Measurements from ENCODE around the gene COX6A2. TPM values are rescaled to one million over a fixed set of nuclear protein-coding genes. Genes with fewer than 3 reads are reported as not detected.

Gene COX6A2
- polyA plus RNA-seq, 1 donor from 2014 or later, result not detected

DNA sequence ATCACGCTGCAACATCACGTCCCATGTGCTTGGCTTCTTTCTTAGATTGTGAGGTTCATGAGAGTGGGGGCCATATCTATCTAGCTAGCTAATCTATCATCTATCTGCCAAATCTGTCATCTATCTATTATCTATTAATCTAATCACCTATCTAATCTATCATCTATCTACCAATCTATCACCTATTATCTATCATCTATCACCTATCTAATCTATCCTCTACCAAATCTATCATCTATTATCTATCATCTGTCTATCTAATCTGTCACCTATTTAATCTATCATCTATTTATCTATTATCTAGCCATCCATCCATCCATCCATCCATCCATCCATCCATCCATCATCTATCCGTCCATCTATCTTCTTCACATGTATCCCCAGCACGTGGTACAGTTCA is 14.2 kb downstream of the COX6A2 start:
- Histone ChIP-seq H3K4me3 (ENCODE audit: low read length) (no peak overlapping the region), H3K27ac (ENCODE audit: low read length) (no peak overlapping the region), H3K9me3 (ENCODE audit: low read length) (no peaks in the 10 kb centered on the region), H3K27me3 (ENCODE audit: insufficient read depth, low read depth, low read length) (no peaks in the 10 kb centered on the region), H3K36me3 (ENCODE audit: insufficient read depth, low read length) (no peaks in the 10 kb centered on the region), H3K79me2 (replicated peaks; ENCODE audit: insufficient read depth, low read length) (no peaks in the 10 kb centered on the region), H3K4me2 (ENCODE audit: low read length) (no peak overlapping the region), H3F3A (ENCODE audit: insufficient read depth, low read length, poor library complexity, severe bottlenecking) (no peaks in the 10 kb centered on the region), H4K20me1 (ENCODE audit: insufficient read depth) (no peaks in the 10 kb centered on the region), H3K9me2 (ENCODE audit: insufficient read depth, low read length) (no peaks in the 10 kb centered on the region), H3K9ac (ENCODE audit: low read length) (no peak overlapping the region), H2AFZ (ENCODE audit: low read depth, low read length) (no peak overlapping the region)
- TF ChIP-seq EP300 (conservative IDR thresholded peaks at IDR 0.05; ENCODE audit: poor library complexity, severe bottlenecking) (no peak), TAF1 (IDR thresholded peaks at IDR 0.05; ENCODE audit: low read depth) (no peak), POLR2AphosphoS5 (IDR thresholded peaks at IDR 0.05) (no peak), RAD21 (conservative IDR thresholded peaks at IDR 0.05) (no peak), MXI1 (conservative IDR thresholded peaks at IDR 0.05; ENCODE audit: poor library complexity, severe bottlenecking) (no peak), SMC3 (conservative IDR thresholded peaks at IDR 0.05; ENCODE audit: poor library complexity) (no peak), EZH2 (IDR thresholded peaks at IDR 0.05; ENCODE audit: borderline replicate concordance, insufficient read depth, low read length, poor library complexity, severe bottlenecking) (no peak)
- TF ChIP-seq, protein P1, sequence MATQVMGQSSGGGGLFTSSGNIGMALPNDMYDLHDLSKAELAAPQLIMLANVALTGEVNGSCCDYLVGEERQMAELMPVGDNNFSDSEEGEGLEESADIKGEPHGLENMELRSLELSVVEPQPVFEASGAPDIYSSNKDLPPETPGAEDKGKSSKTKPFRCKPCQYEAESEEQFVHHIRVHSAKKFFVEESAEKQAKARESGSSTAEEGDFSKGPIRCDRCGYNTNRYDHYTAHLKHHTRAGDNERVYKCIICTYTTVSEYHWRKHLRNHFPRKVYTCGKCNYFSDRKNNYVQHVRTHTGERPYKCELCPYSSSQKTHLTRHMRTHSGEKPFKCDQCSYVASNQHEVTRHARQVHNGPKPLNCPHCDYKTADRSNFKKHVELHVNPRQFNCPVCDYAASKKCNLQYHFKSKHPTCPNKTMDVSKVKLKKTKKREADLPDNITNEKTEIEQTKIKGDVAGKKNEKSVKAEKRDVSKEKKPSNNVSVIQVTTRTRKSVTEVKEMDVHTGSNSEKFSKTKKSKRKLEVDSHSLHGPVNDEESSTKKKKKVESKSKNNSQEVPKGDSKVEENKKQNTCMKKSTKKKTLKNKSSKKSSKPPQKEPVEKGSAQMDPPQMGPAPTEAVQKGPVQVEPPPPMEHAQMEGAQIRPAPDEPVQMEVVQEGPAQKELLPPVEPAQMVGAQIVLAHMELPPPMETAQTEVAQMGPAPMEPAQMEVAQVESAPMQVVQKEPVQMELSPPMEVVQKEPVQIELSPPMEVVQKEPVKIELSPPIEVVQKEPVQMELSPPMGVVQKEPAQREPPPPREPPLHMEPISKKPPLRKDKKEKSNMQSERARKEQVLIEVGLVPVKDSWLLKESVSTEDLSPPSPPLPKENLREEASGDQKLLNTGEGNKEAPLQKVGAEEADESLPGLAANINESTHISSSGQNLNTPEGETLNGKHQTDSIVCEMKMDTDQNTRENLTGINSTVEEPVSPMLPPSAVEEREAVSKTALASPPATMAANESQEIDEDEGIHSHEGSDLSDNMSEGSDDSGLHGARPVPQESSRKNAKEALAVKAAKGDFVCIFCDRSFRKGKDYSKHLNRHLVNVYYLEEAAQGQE (IDR thresholded peaks at IDR 0.05; ENCODE audit: borderline replicate concordance), result no peak
- TF ChIP-seq, protein P2, sequence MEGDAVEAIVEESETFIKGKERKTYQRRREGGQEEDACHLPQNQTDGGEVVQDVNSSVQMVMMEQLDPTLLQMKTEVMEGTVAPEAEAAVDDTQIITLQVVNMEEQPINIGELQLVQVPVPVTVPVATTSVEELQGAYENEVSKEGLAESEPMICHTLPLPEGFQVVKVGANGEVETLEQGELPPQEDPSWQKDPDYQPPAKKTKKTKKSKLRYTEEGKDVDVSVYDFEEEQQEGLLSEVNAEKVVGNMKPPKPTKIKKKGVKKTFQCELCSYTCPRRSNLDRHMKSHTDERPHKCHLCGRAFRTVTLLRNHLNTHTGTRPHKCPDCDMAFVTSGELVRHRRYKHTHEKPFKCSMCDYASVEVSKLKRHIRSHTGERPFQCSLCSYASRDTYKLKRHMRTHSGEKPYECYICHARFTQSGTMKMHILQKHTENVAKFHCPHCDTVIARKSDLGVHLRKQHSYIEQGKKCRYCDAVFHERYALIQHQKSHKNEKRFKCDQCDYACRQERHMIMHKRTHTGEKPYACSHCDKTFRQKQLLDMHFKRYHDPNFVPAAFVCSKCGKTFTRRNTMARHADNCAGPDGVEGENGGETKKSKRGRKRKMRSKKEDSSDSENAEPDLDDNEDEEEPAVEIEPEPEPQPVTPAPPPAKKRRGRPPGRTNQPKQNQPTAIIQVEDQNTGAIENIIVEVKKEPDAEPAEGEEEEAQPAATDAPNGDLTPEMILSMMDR (IDR thresholded peaks at IDR 0.05; ENCODE audit: poor library complexity, severe bottlenecking), result no peak

DNA sequence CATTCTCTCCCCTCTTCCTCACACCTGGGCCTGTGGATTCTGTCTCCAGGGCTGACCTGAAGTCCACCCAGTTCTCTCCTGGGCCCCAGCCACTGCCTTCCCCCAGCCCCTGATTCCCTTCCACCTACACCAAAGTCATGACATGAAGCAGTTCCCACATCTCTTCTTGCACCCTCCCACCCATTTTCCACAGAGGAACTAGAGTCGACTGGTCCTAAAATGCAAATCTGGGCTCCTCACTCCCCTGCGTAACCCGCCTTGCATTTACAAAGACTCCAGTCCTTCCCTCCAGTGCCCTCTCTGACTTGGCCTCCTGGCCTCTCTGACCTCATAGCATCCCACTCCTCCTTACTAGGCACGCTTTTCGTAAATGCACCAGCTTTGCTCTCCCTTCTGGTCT is 14.8 kb downstream of the COX6A2 start:
- Histone ChIP-seq H3K4me3 (ENCODE audit: low read length) (no peak overlapping the region), H3K9me2 (ENCODE audit: insufficient read depth, low read length) (no peaks in the 10 kb centered on the region), H3K79me2 (replicated peaks; ENCODE audit: insufficient read depth, low read length) (no peaks in the 10 kb centered on the region), H2AFZ (ENCODE audit: low read depth, low read length) (no peak overlapping the region), H3K9me3 (ENCODE audit: low read length) (no peaks in the 10 kb centered on the region), H4K20me1 (ENCODE audit: insufficient read depth) (no peaks in the 10 kb centered on the region), H3K4me2 (ENCODE audit: low read length) (no peak overlapping the region), H3K36me3 (ENCODE audit: insufficient read depth, low read length) (no peaks in the 10 kb centered on the region), H3K9ac (ENCODE audit: low read length) (no peak overlapping the region), H3K27ac (ENCODE audit: low read length) (no peak overlapping the region), H3F3A (ENCODE audit: insufficient read depth, low read length, poor library complexity, severe bottlenecking) (no peaks in the 10 kb centered on the region), H3K27me3 (ENCODE audit: insufficient read depth, low read depth, low read length) (no peaks in the 10 kb centered on the region)
- TF ChIP-seq RAD21 (conservative IDR thresholded peaks at IDR 0.05) (no peak), MXI1 (conservative IDR thresholded peaks at IDR 0.05; ENCODE audit: poor library complexity, severe bottlenecking) (no peak), SMC3 (conservative IDR thresholded peaks at IDR 0.05; ENCODE audit: poor library complexity) (no peak), POLR2AphosphoS5 (IDR thresholded peaks at IDR 0.05) (no peak), EP300 (conservative IDR thresholded peaks at IDR 0.05; ENCODE audit: poor library complexity, severe bottlenecking) (no peak), TAF1 (IDR thresholded peaks at IDR 0.05; ENCODE audit: low read depth) (no peak), EZH2 (IDR thresholded peaks at IDR 0.05; ENCODE audit: borderline replicate concordance, insufficient read depth, low read length, poor library complexity, severe bottlenecking) (no peak)
- TF ChIP-seq, protein P1 (IDR thresholded peaks at IDR 0.05; ENCODE audit: borderline replicate concordance), result no peak
- TF ChIP-seq, protein P2 (IDR thresholded peaks at IDR 0.05; ENCODE audit: poor library complexity, severe bottlenecking), result no peak

All from neural cell (in vitro differentiated cells).